ENCODE measurements around the gene SEC14L5.

- TF ChIP-seq CTCF (conservative IDR thresholded peaks at IDR 0.05) (no peak), ZFX (IDR thresholded peaks at IDR 0.05) (no peak)
These were observed 73.5 kb downstream of the SEC14L5 start for GRCh38 chr16:5031601-5032000.
